GM19395 (cell line): ENCODE data around the gene SH3GLB1.

ENCODE experiments used
- ATAC-seq: cut with Tn5 transposase; IDR thresholded peaks from one replicate; pipeline ENCODE4 v1.9.1; 2021; ENCODE audit warnings: mild to moderate bottlenecking, moderate library complexity; ENCODE audit not compliant: unreplicated experiment

Gene SH3GLB1

DNA sequence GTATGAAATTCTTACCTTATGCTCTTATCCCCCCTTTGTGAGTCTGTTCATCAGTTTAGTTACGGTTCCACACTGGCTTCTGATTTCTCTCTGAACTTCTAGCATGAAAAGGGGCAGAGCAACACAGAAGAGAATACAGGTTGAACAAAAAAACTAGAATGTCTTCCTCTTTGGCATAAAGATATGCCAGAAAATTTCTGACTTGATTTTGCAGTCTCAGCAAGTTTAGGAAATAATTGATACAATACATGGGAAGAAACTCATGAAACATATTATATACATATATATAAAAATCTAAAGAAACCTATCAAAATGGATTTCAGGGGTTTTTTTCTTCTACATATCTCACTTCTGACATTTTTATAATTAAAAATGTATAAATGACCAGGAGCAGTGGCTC, 27.0 kb downstream of the SH3GLB1 start:
- no peak for ATAC-seq

DNA sequence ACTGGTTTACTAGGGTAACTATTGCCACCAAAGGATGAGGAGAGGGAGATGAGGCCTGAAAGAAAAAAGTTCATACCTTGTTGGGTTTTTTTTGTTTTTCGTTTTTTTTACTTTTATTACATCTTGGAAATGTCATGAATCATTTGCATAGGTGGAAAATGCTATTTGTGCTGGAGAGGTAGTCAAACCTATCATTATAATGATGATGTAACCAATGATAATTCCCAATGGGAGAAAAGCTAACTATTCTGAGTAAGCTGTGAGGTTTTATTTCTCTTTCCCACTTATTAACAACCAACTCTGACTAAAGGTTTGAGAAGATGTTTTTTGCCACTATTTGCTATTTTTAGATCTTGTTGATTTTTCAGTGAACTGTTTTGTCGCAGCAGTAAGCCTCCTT, 29.0 kb downstream of the SH3GLB1 start:
- ATAC-seq = no peak

DNA sequence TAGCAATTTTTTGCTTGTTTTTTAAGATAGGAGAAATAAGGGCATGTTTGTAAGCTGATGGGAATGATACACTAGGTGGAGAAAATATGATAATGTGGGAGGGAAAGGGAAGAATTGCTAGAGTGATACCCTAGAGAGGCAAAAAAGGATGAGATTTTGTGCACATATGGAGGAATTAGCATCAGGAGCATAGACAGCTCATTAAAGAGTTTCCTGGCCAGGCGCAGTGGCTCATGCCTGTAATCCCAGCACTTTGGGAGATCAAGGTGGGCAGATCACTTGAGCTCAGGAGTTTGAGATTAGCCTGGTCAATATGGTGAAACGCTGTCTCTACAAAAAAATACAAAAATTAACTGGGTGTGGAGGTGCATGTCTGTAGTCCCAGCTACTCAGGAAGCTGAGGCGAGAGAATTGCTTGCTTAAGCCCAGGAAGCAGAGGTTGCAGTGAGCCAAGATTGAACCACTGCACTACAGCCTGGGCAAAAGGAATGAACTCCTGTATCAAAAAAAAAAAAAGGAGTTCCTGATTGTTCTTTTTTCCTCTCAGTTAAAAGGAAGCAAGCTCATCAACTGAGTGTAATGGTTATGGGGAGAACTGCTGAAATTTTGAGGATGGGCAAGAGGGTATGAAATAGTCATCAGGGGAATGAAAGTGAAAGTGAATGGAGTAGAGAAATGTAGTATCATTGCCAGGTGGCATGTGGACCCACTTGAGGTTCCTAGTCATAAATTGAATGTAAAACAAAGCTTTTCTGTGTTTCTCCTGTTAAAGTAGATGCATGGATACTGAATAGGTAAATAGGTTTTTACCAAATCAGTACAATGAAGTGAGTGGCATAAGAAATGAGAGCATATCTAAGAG, 35.5 kb downstream of the SH3GLB1 start:
- ATAC-seq = peak; percentile 89

DNA sequence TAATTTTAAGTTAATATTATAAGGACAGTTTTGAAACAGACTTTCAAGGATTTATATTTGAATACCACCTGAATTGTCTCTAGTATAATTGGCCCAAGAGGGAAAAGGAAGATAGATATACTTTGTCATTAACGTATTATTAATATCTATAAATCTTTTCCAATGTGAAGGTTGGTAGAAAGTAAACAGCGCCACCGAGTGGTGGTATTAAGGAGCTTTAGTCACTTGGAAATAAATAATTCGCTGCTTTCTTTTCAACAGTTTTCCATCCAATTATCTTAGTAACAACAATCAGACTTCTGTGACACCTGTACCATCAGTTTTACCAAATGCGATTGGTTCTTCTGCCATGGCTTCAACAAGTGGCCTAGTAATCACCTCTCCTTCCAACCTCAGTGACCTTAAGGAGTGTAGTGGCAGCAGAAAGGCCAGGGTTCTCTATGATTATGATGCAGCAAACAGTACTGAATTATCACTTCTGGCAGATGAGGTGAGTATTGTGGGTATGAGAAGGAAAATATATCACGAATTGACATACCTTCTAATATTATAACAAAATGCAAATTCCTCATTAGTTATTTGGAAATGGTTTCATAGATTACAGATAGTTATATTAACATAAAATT, 37.7 kb downstream of the SH3GLB1 start:
- no peak for ATAC-seq

DNA sequence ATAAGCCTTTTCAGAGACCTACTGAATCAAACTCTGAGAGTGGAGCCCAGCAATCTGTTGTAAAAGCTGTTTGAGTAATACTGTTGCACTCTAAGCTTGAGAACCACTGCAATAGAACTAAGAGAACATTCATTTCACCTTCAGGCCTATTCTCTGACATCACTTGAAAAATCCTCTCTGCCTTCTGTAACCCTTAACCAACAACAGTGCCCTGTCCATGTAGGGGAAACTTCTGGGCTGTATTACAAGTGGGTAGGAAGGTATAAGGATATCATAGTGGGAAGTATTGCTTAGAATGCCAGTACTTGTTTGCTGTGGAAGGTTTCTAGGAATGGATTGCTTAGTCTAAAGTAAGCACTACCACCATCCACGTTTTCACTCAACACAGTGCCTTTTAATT, 42.9 kb downstream of the SH3GLB1 start:
- no peak for ATAC-seq

DNA sequence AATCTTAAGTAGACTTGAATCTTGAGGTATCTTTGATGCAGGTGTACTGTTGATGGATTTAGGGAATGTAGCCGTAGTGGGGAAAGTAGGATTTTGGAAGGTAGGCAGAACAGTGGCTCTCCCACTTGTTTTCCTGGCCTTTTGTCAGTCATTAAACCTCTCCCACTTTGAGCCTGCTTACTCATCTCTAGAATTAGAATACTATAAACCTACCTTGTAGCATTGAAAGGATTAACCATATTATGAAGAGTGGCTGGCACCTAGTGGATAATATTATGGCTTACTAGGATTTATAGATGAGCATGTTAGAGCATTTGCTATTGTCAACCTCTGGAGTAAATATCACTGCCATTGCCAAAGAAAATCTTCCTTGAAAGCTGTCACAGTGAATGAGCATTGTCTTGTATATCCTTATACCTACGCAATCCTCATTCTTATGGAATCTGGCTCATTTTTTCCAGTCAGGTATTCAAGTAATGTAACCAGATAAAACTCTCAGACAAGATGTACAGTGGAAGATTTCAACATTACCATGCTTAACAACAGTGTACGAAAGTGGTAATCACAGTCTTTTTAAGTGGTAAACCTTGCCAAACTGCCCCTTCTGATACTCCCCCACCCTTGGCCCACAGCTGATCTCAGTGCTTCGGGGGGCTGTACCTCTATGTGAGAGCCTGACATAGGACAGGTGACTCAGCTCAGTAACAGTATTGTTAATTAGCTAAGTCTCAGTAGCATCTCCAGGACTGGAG, 44.4 kb downstream of the SH3GLB1 start:
- ATAC-seq = no peak

DNA sequence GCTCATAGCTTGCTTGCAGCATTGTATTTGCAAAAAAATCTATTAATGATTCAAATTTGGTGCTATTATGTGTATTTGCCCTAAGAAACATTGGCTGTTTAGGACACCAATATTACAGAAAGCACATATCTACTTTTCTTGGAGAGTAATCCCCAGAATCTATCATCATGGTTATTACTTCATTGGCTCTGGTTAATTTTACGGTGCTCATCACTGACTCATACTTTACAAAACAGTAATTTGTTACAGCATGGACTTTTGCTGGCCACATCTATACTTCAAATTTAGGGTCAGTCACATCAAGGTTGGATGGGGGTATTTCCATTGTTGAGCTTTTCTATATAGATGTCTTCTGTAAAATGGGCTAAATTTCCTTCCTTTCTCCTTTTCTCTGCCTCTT, 45.7 kb downstream of the SH3GLB1 start:
- no peak for ATAC-seq

DNA sequence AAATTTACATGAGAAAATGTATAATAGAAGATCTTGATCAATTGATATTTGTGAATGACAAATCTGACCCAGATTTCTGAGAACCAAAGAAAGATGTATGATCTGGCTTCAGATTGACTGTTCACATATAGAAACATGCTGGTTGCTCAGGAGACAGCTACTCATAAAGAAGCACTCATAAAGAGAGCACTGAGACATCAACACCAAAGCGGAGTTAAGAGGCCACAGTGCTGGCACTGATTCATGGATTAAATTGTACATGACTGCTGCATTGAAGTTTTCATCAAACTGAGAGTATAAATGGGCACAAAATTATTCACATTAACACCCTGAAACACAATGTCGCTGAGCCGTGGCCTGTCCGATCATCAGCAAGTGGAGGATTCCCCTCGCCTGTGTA, 46.2 kb downstream of the SH3GLB1 start:
- ATAC-seq = no peak

DNA sequence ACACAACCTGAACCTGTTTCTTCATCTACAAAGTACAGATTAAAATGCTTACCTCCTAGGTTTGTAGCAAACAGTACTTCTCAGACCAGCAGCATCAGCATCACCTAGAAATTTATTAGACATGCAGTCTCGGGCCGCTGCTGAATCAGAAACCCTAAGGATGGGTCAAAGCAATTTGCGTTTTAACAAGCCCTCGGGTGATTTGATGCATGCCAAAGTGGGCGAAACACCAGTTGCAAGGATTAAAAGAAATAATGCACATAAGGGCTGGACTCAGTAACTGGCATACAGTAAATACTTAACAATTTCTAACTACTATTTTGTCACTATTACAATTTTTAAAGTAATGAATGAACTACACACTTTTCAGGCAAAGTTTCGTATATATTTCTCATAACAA, 47.5 kb downstream of the SH3GLB1 start:
- no peak for ATAC-seq

DNA sequence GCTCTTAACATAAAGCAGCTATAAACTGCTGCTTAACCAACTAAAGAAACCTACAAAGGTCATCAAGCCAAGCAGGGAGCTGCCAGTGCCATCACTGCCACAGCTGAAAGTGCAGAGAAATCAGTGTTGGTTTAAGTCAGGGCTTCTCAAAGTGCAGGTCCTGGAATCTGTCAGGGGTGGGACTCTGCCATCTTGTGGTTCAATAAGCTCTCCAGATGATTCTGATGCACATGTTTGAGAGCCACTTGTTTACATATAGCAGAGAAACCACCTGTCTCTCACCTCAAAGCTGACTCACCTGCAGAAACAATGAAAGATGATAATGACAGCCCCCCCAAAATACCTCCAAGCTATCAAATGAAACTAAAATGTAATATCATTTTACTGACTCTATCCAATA, 49.3 kb downstream of the SH3GLB1 start:
- no peak for ATAC-seq

DNA sequence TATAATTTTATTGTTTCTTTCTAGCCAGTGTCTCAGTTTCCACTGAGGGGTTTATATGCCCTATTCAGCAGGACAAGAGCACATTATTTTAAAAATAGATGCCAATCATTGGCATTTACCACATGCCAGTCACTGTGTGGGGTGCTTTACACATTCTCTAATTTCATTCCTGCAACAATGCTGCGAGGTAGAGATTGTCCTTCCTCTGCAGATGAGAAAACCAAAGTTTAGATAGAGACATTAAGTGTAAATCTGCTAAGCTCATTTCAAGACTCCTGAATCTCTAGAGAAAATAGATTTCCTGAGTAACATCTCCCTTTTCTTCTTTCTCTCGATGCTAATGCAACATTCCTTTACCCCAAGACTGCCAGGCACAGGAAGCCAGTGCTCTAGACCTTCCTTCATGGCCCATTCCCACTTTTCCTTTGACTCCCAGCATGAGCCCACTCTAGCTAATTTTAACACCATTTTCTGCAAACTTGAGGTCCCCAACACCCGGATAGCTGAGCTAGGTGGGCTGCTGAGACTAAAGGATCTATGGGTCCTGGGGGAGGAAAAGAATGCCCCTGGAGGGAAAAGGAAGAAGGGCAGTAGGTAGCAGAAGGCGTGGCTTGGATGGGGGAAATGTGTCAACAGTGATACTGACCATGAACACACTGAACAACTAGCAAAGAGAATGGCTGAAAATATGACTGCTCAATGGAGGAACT, 50.0 kb downstream of the SH3GLB1 start:
- no peak for ATAC-seq

DNA sequence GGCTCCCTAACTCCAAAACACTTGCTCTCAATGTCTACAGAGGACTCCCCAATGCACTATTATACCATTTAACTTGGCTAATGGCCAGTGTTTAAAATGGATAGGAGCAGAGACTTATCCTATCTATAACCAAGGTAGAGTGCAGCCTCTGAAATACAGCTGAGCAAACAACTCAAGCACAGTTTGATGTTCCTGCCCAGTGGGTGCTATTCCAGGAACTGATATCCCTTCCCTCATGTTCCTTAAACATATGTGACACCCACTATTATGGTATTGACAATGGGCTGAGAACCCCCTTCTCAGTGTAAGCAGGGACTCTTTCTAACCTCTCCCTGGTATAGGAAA, 51.7 kb downstream of the SH3GLB1 start:
- ATAC-seq = no peak

DNA sequence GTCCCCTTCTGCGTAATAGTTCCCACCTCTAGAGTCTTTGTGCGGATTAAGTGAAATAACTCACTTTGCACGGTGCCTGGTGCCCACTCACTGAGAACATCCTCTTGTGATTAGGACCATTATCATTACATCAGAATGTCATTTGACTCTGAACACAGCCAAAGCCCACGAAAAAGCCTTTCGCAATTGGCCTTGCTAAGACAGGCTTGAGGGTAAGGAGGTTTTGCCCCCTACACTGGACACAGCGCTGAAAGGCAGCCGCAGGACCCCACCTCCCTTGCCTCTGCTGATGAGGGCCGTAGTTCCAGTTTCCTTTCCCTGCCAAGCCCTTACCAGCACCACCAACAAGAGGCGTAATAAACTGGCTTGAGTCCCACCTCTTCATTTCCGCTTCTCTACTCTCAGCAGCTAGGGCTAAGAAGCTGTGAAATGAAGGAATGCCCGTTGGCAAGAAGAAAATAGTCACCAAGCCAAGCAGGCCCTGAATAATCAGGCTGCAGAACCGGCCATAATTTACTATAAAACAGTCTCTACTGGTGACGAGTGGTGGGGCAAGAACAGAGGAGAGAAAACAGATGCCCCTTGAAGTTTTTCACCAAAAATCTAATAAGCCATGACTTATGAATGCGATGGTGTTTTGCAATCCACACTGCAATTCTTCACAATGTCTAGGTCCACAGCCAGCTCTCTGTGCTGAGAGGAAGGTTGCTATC, 53.1 kb downstream of the SH3GLB1 start:
- no peak for ATAC-seq

DNA sequence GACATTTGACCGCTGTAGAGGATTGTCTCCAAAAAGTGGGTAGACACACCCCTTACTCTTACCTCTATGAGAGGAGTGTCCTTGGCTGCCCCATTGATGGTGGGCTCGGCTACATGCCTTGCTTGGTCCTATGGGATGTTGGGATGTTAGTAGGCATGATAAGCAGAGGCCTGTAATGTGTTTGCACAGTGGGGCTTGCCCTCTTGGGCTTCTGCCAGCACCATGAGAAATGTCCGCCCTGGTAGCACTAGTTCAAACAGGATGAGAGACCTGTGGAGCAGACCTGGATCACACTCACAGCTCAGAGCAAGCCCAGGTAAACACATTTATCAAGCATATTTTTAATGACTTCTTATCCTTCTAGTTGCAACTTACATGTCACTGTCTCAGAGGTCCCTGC, 54.2 kb downstream of the SH3GLB1 start:
- ATAC-seq = no peak

DNA sequence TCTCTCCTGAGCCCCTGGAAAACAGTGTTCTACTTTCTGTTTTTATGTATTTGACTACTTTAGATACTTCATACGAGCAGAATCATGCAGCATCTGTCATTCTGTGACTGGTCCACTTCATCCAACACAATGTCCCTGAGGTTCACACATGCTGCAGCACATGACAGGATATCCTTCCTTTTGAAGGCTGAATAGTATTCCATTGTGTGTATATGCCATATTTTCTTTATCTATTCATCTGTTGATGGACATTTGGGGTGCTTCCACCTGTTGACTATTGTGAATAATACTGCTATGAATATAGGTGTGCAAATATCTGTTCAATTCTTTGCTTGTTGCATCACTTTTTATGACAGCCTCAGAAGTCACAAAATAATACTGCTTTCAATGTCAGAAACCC, 55.8 kb downstream of the SH3GLB1 start:
- ATAC-seq = no peak

DNA sequence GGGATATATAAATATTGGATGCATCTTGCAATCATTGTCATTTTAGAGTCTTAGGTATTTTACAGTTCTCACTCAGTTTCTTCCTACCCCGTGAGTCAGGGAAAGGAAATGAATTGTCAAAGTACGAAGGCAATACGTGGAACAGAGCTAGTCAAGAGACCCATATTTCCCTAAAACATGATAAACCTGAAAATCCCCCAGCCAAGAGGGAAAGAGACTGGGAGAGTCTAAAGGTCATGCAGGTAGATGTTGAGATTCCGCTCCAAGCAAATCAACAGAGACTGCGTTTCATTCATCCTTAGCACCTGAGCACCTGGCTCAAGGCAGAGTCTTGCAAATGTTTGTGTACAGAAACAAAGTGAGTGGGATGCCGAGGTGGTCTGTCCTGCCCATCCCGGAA, 58.0 kb downstream of the SH3GLB1 start:
- no peak for ATAC-seq

DNA sequence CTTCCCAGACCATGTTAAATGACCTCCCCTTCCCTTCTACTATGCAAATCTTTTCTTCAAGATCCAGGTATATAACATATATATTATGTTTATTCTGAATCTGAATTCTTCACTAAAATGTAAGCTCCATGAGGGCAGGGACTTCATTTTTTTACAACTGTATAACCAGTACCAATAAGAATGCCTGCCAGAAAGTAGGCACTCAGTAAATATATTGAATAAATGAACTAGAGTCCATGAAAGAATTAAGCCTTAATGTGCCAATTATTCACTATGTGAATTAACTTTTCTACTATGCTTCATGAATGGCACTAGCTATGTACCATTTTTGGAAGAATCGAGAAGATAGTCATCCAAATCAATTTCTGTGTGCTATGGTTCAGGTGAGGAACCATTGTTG, 60.1 kb downstream of the SH3GLB1 start:
- no peak for ATAC-seq

DNA sequence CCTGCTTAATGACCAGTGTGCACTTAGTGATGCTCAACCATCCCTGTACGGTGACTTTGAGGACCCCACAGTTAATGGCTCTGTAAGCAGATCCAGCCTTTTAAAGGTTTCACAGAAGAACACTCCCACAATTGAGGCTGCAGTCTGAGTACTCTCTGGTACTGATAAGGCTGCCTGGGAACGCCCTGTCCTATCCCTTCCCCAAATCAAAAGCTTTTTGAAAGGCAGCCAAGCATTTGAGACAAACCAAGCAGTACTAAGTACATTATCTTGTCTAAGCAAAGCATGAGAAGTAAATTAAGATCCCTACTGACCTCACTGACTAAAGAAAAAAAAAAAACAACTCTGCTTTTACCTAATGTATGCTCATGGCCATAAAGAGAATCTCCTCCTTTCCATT, 60.7 kb downstream of the SH3GLB1 start:
- ATAC-seq = no peak

DNA sequence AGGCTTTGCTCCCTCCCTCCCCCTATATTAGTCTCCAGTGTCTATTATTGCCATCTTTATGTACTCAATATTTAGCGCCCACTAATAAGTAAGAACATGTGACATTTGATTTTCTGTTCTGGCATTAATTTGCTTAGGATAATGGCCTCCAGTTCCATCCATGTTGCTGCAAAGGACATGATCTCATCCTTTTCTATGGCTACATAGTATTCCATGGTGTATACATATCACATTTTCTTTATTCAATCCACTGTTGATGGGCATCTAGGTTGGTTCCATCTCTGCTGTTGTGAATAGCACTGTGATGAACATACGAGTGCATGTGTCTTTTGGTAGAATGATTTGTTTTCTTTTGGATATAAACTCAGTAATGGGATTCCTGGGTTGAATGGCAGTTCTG, 61.3 kb downstream of the SH3GLB1 start:
- no peak for ATAC-seq

DNA sequence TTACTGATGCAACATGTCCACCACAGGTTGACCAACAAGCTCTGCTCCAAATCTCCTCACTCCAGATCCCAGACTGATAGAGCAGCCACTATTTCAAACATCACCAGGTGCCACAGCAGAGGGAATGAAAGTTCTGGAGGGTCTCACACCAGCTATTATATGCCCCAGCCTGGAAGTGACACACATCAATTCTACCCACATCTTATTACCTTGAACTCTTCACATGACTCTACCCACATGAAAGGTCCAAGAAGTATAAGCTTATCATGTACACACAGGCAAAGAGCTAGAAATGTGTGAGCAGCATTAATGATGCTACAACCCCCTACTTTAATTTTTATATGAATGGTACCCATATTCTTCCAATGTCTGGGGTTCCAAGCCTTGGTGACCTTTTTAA, 64.2 kb downstream of the SH3GLB1 start:
- ATAC-seq = no peak

DNA sequence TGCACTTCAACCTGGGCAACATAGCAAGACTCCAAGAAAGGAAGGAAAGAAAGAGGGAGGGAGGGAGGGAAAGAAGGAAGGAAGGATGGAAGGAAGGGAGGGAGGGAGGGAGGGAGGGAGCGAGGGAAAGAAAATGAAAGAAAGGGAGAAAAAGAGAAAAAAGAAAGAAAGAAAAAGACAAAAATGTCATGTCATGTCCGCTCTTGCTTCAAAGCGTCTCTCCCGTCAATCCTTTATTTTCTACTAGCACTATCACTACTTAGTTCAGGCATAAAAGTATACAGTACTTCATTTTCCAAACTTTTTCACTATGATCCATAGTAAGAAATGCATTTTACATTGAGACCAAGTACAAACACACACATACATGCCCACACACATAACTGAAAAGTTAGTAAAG, 64.7 kb downstream of the SH3GLB1 start:
- no peak for ATAC-seq
